HCT116 (cell line): ENCODE data around the gene SEC24A. TPM values are rescaled to one million over a fixed set of nuclear protein-coding genes. Genes with fewer than 3 reads are reported as not detected.

ENCODE experiments used
- ATAC-seq: fragments of 200-7000 bp; cut with Tn5 transposase; 2 replicates; pipeline ENCODE4 v1.9.1; 2020; ENCODE audit warnings: mild to moderate bottlenecking, moderate library complexity
- BruUV-seq: library from RNA; stranded (reverse); fragments of 400-500 nt; replicated peaks from 2 replicates; lab custom pipeline; 2021; lab: Mats Ljungman, UMichigan
- CTCF ChIA-PET: fragments of 300-600 bp; sonication (Branson Sonifier 250); formaldehyde crosslinking; loops from one replicate; lab custom pipeline; 2021; ENCODE audit warnings: antibody characterized with exemption; lab: Charles Lee
- POLR2A ChIA-PET: fragments of 300-600, 350-600 bp; sonication (Branson Sonifier 250); formaldehyde crosslinking; loops from one replicate; lab custom pipeline; 2021; ENCODE audit warnings: antibody characterized with exemption; lab: Charles Lee
- RAD21 ChIA-PET, 2 experiments: fragments of 300-600 bp; sonication (Branson Sonifier 250); formaldehyde crosslinking; loops; one replicate each; lab custom pipeline; 2023; ENCODE audit warnings: low total read pairs in 2 of 2; ENCODE audit not compliant: uncharacterized antibody in 2 of 2, unreplicated experiment in 2 of 2, low non-redundant PET in 1 of 2; lab: Charles Lee
- DNase-seq: peaks from one replicate; pipeline ENCODE4 v3.0.0-alpha.2; 2010; ENCODE audit warnings: low read depth, low spot score
- H2AFZ ChIP-seq: fragments of 200-600 bp; shearing (Covaris generic), sonication (generic); 2 replicates; pipeline ENCODE4 v1.6.1; 2017; ENCODE audit warnings: low read depth, mixed run types, mixed read lengths, antibody characterized with exemption, low read length; ENCODE audit not compliant: poor library complexity, severe bottlenecking
- H3K27ac ChIP-seq: 2 replicates; pipeline ENCODE4 v1.5.1; 2012; ENCODE audit warnings: low read depth, low read length
- H3K27me3 ChIP-seq: fragments of 200-600 bp; sonication (generic); 2 replicates; pipeline ENCODE4 v1.6.1; 2016; ENCODE audit warnings: mixed run types, low read length, mixed read lengths; ENCODE audit not compliant: insufficient read depth
- H3K36me3 ChIP-seq, 2 experiments: fragments of 200-500 bp in 1 of 2; fragments of 200-600 bp in 1 of 2; sonication (Bioruptor generic) in 1 of 2; sonication (generic) in 1 of 2; 2 replicates each; pipeline versions ENCODE4 v1.5.1 to v1.6.1; 2014 to 2016; ENCODE audit warnings: low read length in 2 of 2, inconsistent platforms in 1 of 2, mixed read lengths in 1 of 2, mixed run types in 1 of 2; ENCODE audit not compliant: insufficient read depth in 2 of 2, control insufficient read depth in 1 of 2
- H3K4me1 ChIP-seq, 2 experiments: fragments of 200-600 bp in 1 of 2; sonication (generic) in 1 of 2; 2 replicates each; pipeline versions ENCODE4 v1.5.1 to v1.6.1; 2012 to 2017; ENCODE audit warnings: low read length in 2 of 2, inconsistent platforms in 1 of 2, mild to moderate bottlenecking in 1 of 2, mixed read lengths in 1 of 2, mixed run types in 1 of 2, moderate library complexity in 1 of 2; ENCODE audit not compliant: insufficient read depth in 2 of 2, control insufficient read depth in 1 of 2
- H3K4me2 ChIP-seq: fragments of 200-600 bp; sonication (generic); 2 replicates; pipeline ENCODE4 v1.6.1; 2017; ENCODE audit warnings: mixed run types, low read length, mixed read lengths
- H3K4me3 ChIP-seq, 2 experiments: fragments of 200-600 bp in 1 of 2; sonication (generic) in 1 of 2; replicated peaks in 1 of 2; 2 replicates each; pipeline ENCODE4 v1.5.1; 2011 to 2016; ENCODE audit warnings: low read length in 2 of 2, control low read depth in 1 of 2, low read depth in 1 of 2, mild to moderate bottlenecking in 1 of 2, mixed read lengths in 1 of 2, mixed run types in 1 of 2
- H3K79me2 ChIP-seq: fragments of 200-600 bp; sonication (generic); 2 replicates; pipeline ENCODE4 v1.6.1; 2017; ENCODE audit warnings: mild to moderate bottlenecking, mixed run types, low read length, moderate library complexity, mixed read lengths; ENCODE audit not compliant: insufficient read depth
- H3K9ac ChIP-seq: fragments of 200-600 bp; sonication (generic); 2 replicates; pipeline ENCODE4 v1.6.1; 2016; ENCODE audit warnings: low read length, mixed read lengths
- H3K9me2 ChIP-seq: fragments of 200-600 bp; sonication (generic), shearing (Covaris generic); 2 replicates; pipeline ENCODE4 v1.6.1; 2017; ENCODE audit warnings: mixed run types, mild to moderate bottlenecking, moderate library complexity; ENCODE audit not compliant: insufficient read depth
- H3K9me3 ChIP-seq, 2 experiments: fragments of 200-500 bp in 1 of 2; fragments of 200-600 bp in 1 of 2; sonication (Bioruptor generic) in 1 of 2; sonication (generic) in 1 of 2; 2 replicates each; pipeline ENCODE4 v1.6.1; 2014 to 2017; ENCODE audit warnings: low read length in 2 of 2, mixed read lengths in 2 of 2, inconsistent platforms in 1 of 2, low read depth in 1 of 2, mild to moderate bottlenecking in 1 of 2, mixed run types in 1 of 2, moderate library complexity in 1 of 2; ENCODE audit not compliant: control insufficient read depth in 1 of 2, insufficient read depth in 1 of 2
- H4K20me1 ChIP-seq: fragments of 200-600 bp; sonication (generic), shearing (Covaris generic); 2 replicates; pipeline ENCODE4 v1.6.1; 2017; ENCODE audit warnings: mixed run types, mild to moderate bottlenecking, moderate library complexity; ENCODE audit not compliant: insufficient read depth
- CEBPB ChIP-seq: IDR thresholded peaks from 2 replicates; pipeline ENCODE4 v1.6.1; 2012; ENCODE audit warnings: low read depth
- CTCF ChIP-seq, 3 experiments: fragments of 200-600 bp in 1 of 3; sonication (generic) in 1 of 3; IDR thresholded peaks in 2 of 3; conservative IDR thresholded peaks in 1 of 3; 2 replicates each; pipeline ENCODE4 v1.5.1; 2012 to 2017; ENCODE audit warnings: low read depth in 2 of 3, low read length in 2 of 3, antibody characterized with exemption in 1 of 3, borderline replicate concordance in 1 of 3, control low read depth in 1 of 3, mild to moderate bottlenecking in 1 of 3, mixed read lengths in 1 of 3, mixed run types in 1 of 3, moderate library complexity in 1 of 3; ENCODE audit not compliant: insufficient read depth in 1 of 3
- FOSL1 ChIP-seq: IDR thresholded peaks from 2 replicates; pipeline ENCODE4 v1.6.1; 2012; ENCODE audit warnings: low read depth
- MAX ChIP-seq: IDR thresholded peaks from 2 replicates; pipeline ENCODE4 v1.6.1; 2012
- REST ChIP-seq: IDR thresholded peaks from 2 replicates; pipeline ENCODE4 v1.6.1; 2012; ENCODE audit warnings: low read depth
- SP1 ChIP-seq: IDR thresholded peaks from 2 replicates; pipeline ENCODE4 v1.6.1; 2012; ENCODE audit warnings: low read depth
- SRF ChIP-seq: IDR thresholded peaks from 2 replicates; pipeline ENCODE4 v1.6.1; 2012; ENCODE audit warnings: low read depth
- YY1 ChIP-seq: IDR thresholded peaks from 2 replicates; pipeline ENCODE4 v1.6.1; 2011; ENCODE audit warnings: low read length, low read depth, moderate library complexity, mild to moderate bottlenecking; ENCODE audit not compliant: insufficient replicate concordance; ENCODE audit errors: extremely low read depth
- ZBTB33 ChIP-seq: IDR thresholded peaks from 2 replicates; pipeline ENCODE4 v1.6.1; 2011; ENCODE audit warnings: mild to moderate bottlenecking, low read length, moderate library complexity; ENCODE audit not compliant: insufficient replicate concordance; ENCODE audit errors: extremely low read depth
- ZNF274 ChIP-seq: fragments of 200-500 bp; sonication (Bioruptor generic); IDR thresholded peaks from 2 replicates; pipeline ENCODE4 v1.6.1; 2014; ENCODE audit warnings: mild to moderate bottlenecking, low read depth, low read length, inconsistent platforms
- intact Hi-C: fragments of 100-400 bp; cut with micrococcal nuclease; formaldehyde crosslinking; loops from 2 replicates; pipeline ENCODE4 v1.10.0; 2022
- total RNA-seq: library from RNA; stranded (reverse); gene quantifications from one replicate; pipeline ENCODE4 v1.2.1, GENCODE V29; 2021; ENCODE audit not compliant: unreplicated experiment

SEC24A gene
- total RNA-seq, 1 experiment from 2014 or later: 16.8 TPM

GRCh38 chr5:134692722-134693121, 44.1 kb downstream of the SEC24A start:
- ChIA-PET CTCF (no interaction called here), POLR2A (no interaction called here), RAD21 (no interaction called here)
- Histone ChIP-seq H4K20me1 (no peaks in the 10 kb centered on the region), H3K9ac (no peak overlapping the region), H3K9me2 (no peaks in the 10 kb centered on the region), H3K27ac (no peak overlapping the region), H3K27me3 (no peaks in the 10 kb centered on the region), H2AFZ (no peak overlapping the region), H3K36me3 (peaks cover 7 to 11% of the 10 kb centered on the region in 2 experiments; a peak in 2 of 4 replicates), H3K79me2 (no peaks in the 10 kb centered on the region), H3K4me3 (no peak overlapping the region), H3K9me3 (no peaks in the 10 kb centered on the region), H3K4me2 (no peak overlapping the region), H3K4me1 (no peaks in the 10 kb centered on the region)
- ATAC-seq (no peak), DNase-seq (no peak)
- TF ChIP-seq CTCF (IDR thresholded peaks at IDR 0.05 in 2 of 3, conservative IDR thresholded peaks at IDR 0.05 in 1 of 3; ENCODE audit: borderline replicate concordance in 1 of 3, insufficient read depth in 1 of 3, low read depth in 2 of 3, low read length in 2 of 3) (no peak), SP1 (no peak), CEBPB (no peak)
- TSS peak; percentile 34 for BruUV-seq
- intact Hi-C loops: no loop called here

GRCh38 chr5:134708301-134708700, 59.7 kb downstream of the SEC24A start:
- Histone ChIP-seq H3K4me2 (no peak overlapping the region), H3K27ac (no peak overlapping the region), H3K36me3 (peaks cover 11 to 16% of the 10 kb centered on the region in 2 experiments; a peak in 3 of 4 replicates), H3K4me3 (no peak overlapping the region), H3K79me2 (no peaks in the 10 kb centered on the region), H3K4me1 (no peaks in the 10 kb centered on the region), H4K20me1 (no peaks in the 10 kb centered on the region), H2AFZ (no peak overlapping the region), H3K9me3 (no peaks in the 10 kb centered on the region), H3K9me2 (no peaks in the 10 kb centered on the region), H3K27me3 (no peaks in the 10 kb centered on the region), H3K9ac (no peak overlapping the region)
- no peak for DNase-seq
- POLR2A ChIA-PET: no interaction called here
- no peak for ATAC-seq
- BruUV-seq: no TSS peak
- CTCF ChIA-PET: no interaction called here
- RAD21 ChIA-PET: no interaction called here
- intact Hi-C loops: no loop called here
- TF ChIP-seq REST (no peak), ZNF274 (no peak), SRF (no peak), FOSL1 (no peak), ZBTB33 (no peak), YY1 (no peak), MAX (no peak)
